ENCODE data around the gene DUSP22. TPM values are rescaled to one million over a fixed set of nuclear protein-coding genes. Genes with fewer than 3 reads are reported as not detected.

The DUSP22 gene
- total RNA-seq, 4 donors from 2014 or later: 34.7 to 75.9 (median 48.5) TPM

DNA sequence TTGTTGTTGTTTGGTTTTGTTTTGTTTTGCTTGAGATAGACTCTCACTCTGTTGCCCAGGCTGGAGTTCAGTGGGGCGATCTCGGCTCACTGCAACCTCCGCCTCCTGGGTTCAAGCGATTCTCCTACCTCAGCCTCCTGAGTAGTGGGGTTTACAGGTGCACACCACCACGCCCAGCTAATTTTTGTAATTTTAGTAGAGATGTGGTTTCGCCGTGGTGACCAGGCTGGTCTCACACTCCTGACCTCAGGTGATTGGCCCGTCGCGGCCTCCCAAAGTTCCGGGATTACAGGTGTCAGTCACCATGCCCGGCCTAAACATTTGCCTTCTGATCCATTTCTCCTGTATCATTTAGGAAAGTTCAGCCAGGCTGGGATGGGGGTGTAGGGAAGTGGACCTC is 17.7 kb downstream of the DUSP22 start:
- no peaks in the 10 kb centered on the region for H3K9me3 ChIP-seq
- no peaks in the 10 kb centered on the region for H3K27me3 ChIP-seq
- no peaks in the 10 kb centered on the region for H3K36me3 ChIP-seq
- H3K27ac ChIP-seq: no peak overlapping the region
- H3K4me3 ChIP-seq: no peak overlapping the region
- H3K4me1 ChIP-seq: peaks cover 0 to 12% (median 3%) of the 10 kb centered on the region in 4 donors
- DNase-seq: peak in 1 of 3 donors; percentile 50
- no peak for TF ChIP-seq POLR2A (IDR thresholded peaks at IDR 0.05)
- TF ChIP-seq, protein P1, sequence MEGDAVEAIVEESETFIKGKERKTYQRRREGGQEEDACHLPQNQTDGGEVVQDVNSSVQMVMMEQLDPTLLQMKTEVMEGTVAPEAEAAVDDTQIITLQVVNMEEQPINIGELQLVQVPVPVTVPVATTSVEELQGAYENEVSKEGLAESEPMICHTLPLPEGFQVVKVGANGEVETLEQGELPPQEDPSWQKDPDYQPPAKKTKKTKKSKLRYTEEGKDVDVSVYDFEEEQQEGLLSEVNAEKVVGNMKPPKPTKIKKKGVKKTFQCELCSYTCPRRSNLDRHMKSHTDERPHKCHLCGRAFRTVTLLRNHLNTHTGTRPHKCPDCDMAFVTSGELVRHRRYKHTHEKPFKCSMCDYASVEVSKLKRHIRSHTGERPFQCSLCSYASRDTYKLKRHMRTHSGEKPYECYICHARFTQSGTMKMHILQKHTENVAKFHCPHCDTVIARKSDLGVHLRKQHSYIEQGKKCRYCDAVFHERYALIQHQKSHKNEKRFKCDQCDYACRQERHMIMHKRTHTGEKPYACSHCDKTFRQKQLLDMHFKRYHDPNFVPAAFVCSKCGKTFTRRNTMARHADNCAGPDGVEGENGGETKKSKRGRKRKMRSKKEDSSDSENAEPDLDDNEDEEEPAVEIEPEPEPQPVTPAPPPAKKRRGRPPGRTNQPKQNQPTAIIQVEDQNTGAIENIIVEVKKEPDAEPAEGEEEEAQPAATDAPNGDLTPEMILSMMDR (IDR thresholded peaks at IDR 0.05): no peak

DNA sequence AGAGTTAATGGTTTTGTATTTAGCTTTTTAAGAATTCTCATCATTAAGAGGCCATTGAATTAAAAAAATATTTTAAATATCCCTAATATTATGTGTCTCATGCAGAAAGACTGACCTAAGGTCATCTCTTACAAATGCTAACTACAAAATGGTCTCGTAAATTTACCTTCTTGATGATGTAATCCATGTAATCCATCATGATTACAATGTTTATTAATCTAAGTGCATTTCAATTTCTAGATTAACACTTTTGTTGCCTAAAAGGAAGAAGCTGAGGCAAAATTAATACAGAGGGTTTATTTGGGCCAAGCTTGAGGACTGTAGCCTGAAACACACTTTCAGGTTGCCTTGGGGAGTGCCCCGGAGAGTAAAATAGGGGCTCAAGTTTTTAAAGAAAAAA is 18.4 kb downstream of the DUSP22 start:
- no peak overlapping the region for H3K27ac ChIP-seq
- no peaks in the 10 kb centered on the region for H3K36me3 ChIP-seq
- peaks cover 0 to 12% (median 3%) of the 10 kb centered on the region in 4 donors for H3K4me1 ChIP-seq
- H3K27me3 ChIP-seq: no peaks in the 10 kb centered on the region
- DNase-seq: no peak
- no peak for TF ChIP-seq POLR2A (IDR thresholded peaks at IDR 0.05)
- TF ChIP-seq, protein P1 (IDR thresholded peaks at IDR 0.05): no peak
- H3K9me3 ChIP-seq: no peaks in the 10 kb centered on the region
- H3K4me3 ChIP-seq: no peak overlapping the region

DNA sequence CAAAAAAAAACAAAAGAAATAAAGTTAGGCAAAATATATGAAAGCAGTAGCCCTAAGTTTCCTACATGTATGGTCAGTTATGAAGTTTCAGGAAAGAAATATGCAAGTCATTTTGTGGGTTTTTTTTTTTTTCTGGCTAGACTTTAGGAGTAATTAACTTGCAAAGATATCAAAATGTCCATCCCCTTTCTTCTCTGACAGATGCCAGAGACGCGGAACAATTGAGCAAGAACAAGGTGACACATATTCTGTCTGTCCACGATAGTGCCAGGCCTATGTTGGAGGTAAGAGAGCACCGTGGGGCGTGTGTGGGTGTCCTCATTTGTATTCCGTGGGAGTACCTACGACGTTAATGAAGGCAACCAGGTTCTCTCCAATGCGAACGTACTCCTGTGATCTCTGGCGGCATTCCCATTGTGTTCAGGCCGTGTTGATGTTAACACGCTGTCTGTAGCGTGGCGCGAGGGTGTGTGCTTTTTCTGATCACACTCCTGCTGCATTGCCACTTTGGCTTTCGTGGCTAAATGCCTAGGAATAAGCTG is 19.5 kb downstream of the DUSP22 start:
- Histone ChIP-seq H3K27ac (peak overlapping the region in 2 of 4 donors; percentile 38 to 75), H3K4me3 (no peak overlapping the region), H3K27me3 (no peaks in the 10 kb centered on the region), H3K36me3 (no peaks in the 10 kb centered on the region), H3K9me3 (no peaks in the 10 kb centered on the region), H3K4me1 (peaks cover 0 to 16% (median 2%) of the 10 kb centered on the region in 4 donors)
- TF ChIP-seq, protein P1 (IDR thresholded peaks at IDR 0.05): no peak
- no peak for TF ChIP-seq POLR2A (IDR thresholded peaks at IDR 0.05)
- no peak for DNase-seq

DNA sequence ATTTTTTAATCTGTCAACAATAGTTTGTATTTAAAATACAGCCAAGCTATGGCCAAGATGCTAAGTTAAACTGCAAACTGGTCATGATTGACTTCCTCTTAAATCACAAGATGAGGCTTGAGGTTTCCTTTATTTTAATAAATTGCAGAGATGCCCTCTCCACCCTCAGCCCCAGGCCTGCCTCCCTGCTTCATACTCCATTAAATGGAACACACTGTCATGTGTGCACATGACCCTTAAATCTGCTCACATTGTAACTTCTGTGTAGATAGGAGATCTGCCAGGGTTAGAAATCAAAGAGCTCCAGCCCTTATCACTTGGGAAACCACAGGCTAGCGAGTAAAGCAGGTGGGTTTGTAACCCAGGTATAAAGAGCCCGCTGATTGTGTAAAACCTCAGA is 20.8 kb downstream of the DUSP22 start:
- Histone ChIP-seq H3K27ac (peak overlapping the region in 2 of 4 donors; percentile 38 to 75), H3K36me3 (no peaks in the 10 kb centered on the region), H3K4me3 (no peak overlapping the region), H3K9me3 (no peaks in the 10 kb centered on the region), H3K27me3 (no peaks in the 10 kb centered on the region), H3K4me1 (peaks cover 0 to 30% (median 2%) of the 10 kb centered on the region in 4 donors)
- DNase-seq: peak in 2 of 3 donors; percentile 80 to 84
- no peak for TF ChIP-seq POLR2A (IDR thresholded peaks at IDR 0.05)
- TF ChIP-seq, protein P1 (IDR thresholded peaks at IDR 0.05): no peak

DNA sequence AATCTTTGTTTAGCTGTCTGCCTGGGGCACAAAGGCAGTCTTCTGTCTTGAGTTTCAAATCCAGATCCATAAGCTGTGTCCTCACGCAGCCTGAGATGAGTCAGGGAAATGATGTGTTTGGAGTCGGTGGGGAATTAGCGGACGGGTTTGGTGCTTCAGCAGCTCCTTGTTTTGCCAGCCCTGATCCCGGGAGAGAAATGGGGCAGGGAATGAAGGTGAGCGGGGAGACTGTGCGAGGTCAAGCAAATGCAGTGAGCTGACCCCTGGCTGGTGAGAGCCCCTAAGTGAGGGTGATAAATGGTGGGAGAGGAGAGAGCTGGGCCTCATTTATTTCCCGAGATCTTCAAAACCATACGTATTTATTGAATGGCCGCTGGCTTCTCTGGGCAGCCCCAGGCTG is 21.6 kb downstream of the DUSP22 start:
- TF ChIP-seq POLR2A (IDR thresholded peaks at IDR 0.05): no peak
- TF ChIP-seq, protein P1 (IDR thresholded peaks at IDR 0.05): no peak

More for the DNA sequence above, 21.6 kb downstream of the DUSP22 start:
- Histone ChIP-seq H3K27me3 (no peaks in the 10 kb centered on the region), H3K36me3 (no peaks in the 10 kb centered on the region), H3K27ac (peak overlapping the region in 2 of 4 donors; percentile 38 to 75), H3K4me1 (peaks cover 0 to 33% (median 2%) of the 10 kb centered on the region in 4 donors), H3K4me3 (no peak overlapping the region), H3K9me3 (no peaks in the 10 kb centered on the region)
- DNase-seq: peak in 2 of 3 donors; percentile 44 to 47

Data from Peyer's patch (tissue), 4 donors.